OCI-M2 (cell line): ENCODE data around the gene ASTL.

Experiments
- DNase-seq: peaks from one replicate; lab custom pipeline; 2025; ENCODE audit not compliant: unreplicated experiment; lab: John Stamatoyannopoulos, UW

ASTL gene

DNA sequence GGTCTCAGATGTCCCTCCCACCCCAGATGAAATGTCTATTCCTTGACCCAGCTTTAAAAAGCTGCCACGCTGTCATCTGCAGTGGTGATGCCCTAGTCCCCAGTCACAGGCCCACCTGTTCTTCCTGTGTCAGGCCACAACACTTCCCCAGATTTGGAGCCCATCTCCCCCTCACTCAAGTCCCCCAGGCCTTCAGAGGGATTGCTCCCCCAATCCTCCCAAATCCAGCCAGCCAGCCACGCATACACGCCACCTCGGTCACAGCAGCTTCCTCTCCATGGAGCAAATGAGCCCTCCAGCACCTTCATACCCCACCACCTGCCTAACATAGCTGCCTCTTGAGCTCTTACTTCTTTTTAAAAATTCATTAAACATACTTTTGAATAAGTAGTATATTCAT lies 7.8 kb downstream of the ASTL start:
- no peak for DNase-seq

DNA sequence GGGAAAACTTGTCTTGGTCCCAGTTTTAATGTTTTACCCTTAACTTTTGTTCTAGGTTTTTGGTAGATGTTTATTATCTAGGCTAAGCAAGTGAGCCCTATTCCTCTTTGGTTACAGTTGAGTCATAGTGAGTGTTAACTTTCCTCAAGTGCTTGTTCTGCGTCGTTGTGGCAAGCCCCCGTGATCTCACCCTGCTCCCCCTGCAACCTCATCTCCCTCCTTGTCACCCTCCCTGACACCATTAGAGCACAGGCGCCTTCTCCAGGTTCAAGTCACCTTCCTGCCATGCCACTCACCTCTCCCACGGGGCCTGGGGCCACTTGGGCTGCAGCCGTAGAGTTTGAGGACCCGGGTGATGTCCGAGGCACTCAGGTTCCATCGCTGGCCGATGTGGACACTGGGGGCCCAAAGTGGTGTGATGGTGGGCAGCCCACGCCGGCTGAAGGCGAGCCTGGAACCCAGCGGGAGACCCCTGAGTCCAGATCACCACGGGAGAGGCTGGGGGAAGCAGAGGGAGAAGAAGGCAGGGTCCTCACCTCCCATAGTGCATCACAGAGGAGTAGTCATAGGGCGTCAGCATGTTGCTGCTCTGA lies 8.7 kb downstream of the ASTL start:
- DNase-seq, result no peak

DNA sequence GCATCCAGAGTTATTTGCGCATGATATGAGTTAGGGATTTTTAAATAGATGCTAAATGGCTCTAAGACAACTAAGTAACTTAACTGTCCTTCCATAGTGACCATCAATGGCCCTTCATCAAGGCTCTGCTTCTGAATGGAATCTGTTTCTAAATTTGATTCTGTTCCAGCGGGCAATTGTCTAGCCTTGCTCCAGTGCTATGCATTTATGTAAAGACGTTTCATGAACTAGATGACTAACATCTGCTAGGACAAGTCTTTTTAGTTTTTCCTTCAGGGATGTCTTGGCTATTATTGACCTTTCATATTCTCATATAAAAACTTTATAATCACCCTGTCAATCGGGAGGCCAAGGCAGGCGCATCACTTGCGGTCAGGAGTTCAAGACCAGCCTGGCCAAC lies 9.8 kb downstream of the ASTL start:
- no peak for DNase-seq

- DNase-seq, result no peak
Measured at GRCh38 chr2:96124406-96125265, 13.7 kb downstream of the ASTL start.

- no peak for DNase-seq
Measured at GRCh38 chr2:96123936-96124335, 14.4 kb downstream of the ASTL start.

GRCh38 chr2:96123290-96123689 lies 15.0 kb downstream of the ASTL start:
- no peak for DNase-seq

- no peak for DNase-seq
Measured at GRCh38 chr2:96122391-96122790, 15.9 kb downstream of the ASTL start.

DNA sequence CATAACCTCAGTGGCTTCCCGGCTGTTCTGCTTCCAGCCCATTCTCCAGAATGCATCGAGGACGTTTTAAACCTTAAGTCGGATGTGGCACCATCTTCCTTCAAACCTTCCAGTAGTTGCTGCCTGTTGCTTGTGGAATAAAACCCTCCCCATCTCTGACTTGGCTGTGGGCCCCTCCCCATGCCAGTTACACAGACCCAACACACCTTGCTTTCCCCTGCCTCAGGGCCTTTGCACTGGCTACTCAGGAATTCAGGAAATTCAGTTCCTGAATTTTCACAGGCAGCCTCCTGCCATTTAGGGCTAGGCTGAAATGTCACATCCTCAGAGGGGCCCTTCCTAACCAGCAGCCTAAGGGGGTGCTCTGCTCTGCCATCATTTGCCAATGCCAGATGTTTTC lies 16.9 kb downstream of the ASTL start:
- no peak for DNase-seq

- no peak for DNase-seq
Measured at GRCh38 chr2:96120991-96121390, 17.3 kb downstream of the ASTL start.

DNA sequence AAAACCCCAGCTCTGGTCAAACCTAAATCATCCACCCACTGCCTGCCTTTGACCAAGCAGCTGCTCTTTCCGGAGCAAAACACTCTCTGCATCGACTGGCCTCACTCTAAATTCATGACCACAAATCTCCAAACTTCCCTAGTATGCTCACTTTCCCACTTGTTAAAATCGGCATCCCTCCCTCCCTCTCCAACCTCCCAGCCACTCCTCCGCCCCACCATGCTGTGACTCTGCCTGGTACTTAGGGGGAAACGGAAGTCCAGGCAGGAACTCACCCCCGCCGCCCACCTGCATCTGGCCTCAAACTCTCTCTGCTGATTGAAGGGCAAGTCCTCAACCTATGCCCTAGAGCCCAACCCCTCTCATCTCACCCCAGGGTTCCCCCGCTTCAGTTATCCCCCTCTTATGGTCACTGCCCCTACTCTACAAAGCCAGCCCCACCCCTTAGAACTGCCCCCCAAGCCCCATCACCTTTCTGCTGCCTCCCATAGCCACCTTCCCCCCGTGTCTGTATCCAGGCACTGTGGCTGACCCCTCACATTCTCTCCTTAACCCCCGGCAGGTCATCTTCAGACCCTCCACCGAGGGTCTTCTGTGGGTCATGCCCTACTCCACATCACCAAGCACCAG lies 18.1 kb downstream of the ASTL start:
- no peak for DNase-seq

DNA sequence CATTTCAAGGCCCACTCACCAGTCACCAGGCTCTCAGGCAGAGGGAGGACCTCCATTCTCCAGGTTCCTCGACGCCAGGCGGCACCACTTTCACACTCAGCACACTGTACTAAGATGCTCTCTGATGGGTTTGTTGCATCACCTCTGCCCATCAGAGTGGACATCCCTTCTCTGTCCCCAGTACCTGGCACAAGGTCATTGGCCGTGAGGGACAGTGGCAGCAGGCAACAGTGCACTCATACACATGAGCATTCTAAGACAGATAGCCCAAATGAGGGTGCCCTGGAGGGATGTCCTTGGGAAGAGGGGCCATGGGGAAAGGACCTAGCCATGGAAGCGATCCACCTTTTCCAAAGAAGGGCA lies 18.9 kb downstream of the ASTL start:
- DNase-seq, result no peak

DNA sequence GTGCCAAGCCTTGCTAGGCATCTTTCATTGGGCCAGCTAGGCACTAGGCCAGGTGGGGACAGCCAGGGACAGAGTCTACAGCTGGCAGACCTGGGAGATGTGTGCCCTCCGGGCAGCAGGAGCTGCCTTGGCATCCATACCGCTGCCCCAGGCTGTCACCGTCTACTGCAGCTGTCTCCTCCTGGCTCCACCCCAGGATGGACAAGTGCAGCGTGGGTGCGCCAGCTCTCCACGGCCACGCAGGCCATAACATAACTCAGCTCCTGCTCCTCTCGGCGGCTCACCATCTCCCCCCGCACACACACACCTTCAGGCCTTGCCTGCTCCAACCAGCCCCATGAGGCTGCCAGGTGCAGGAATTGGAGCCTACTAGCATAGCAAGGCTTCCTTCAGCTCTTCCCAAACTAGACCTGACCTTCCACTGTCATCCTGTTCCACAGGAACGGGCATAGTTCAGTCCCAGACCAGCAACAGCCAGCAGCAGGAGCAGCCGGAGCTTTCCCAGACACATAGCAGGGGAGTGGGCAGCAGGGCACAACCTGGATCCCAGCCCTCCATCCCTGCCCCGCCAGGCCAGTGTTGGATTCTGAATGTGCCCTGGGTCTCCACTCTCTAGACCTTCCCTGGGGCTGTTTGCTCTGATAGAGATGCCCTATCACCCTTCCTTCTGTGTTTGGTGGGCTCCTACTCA lies 19.5 kb downstream of the ASTL start:
- DNase-seq, result no peak

- no peak for DNase-seq
Measured at GRCh38 chr2:96117701-96118588, 20.4 kb downstream of the ASTL start.

- peak; percentile 1 for DNase-seq
Measured at GRCh38 chr2:96116879-96117533, 21.3 kb downstream of the ASTL start.

DNA sequence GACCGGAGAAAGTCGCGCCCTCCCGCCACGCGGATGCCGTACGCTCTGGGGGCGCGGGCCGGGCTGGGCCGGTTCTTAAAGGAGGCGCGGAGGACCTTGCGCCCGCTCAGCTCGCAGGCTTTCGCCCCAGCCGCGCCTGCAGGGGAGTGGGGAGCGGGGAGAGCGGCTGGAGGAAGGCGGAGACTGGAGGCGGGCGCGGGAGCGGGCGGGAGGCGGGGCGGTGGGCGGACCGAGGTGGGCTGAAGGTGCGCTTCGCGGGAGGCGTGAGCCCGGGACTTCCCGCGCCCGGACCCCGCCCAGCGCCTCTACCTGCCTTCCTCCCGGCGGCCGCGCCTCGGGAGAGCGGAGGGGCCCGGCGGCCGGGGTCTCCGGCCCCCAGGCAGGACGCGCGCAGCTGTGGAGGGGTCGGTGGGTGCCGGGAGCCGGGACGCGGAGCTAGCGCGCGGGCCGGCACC lies 21.9 kb downstream of the ASTL start, which contains the start of gene ADRA2B:
Gene ADRA2B (minus strand): TSS at position 148 of the 455 bp plus-strand sequence. CDS start 422 bp downstream, outside the sequence.
- DNase-seq, result no peak

DNA sequence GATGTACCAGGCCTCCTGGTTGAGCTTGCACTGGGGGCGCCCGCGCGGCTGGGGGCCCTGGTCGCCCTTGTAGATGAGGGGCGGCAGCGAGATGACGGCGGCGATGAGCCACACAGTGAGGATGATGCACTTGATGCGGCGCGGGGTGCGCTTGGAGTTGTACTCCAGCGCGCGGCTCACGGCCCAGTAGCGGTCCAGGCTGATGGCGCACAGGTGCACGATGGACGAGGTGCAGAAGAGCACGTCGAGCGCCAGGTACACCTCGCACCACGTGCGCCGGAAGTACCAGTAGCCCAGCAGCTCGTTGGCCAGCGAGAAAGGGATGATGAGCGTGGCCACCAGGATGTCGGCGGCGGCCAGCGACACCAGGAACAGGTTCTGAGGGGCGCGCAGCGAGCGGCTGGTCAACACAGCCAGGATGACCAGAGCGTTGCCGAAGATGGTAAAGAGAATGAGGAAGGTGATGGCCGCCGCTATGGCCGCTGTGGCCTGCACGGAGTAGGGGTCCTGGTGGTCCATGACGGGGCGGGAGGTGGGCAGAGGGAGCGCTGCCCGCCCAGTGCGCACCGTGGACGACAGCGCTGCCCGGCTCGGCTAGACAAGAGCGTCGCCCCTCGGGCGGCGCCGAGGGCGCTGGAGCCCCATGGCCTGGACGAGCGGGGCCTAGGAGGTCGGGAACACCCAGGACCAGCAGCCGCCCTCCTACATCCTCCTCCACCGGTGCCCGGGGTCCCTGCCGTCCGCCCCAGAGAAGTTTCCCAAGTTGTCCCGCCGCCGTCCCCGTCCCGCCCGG lies 22.5 kb downstream of the ASTL start:
- DNase-seq, result no peak

DNA sequence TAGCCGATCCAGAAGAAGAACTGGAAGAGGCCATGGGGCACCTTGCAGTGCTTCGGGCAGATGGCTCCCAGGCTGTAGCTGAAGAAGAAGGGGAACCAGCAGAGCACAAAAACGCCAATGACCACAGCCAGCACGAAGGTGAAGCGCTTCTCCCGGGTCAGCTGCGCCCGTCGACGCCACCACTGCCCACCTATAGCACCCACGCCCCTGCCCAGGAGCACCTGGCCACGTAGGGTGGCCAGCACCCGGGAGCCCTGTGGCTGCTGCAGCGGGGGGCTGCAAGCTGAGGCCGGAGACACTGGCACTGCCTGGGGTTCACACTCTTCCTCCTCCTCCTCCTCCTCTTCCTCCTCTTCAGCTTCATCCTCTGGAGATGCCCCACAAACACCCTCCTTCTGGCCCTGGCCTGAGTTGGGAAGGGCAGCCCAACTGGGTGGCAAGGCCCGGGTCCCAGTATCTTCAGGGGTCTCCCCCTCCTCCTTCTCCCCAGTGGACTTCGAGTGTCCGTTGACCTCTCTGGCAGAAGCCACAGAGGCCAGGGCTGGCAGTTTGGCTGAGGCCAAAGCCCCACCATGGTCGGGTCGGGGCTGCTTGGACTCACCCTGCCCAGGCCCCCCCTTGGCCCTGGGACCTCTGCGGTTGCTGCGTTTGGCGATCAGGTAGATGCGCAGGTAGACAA lies 23.3 kb downstream of the ASTL start:
- no peak for DNase-seq

DNA sequence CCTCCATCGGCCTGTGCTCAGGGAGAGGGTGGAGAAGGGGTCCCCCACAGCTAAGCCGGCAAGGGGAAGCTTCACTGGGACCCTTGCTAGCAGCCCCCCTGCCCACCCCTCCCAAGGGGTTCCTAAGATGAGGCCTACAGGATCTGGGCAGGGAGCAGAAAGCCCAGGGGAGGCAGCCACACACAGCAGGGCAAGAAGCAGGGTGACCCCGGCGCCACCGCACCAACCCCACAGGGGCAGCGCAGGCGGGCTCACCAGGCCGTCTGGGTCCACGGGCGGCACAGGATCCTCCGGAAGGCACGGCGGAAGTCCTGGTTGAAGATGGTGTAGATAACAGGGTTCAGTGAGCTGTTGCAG lies 23.8 kb downstream of the ASTL start:
- DNase-seq, result no peak

DNA sequence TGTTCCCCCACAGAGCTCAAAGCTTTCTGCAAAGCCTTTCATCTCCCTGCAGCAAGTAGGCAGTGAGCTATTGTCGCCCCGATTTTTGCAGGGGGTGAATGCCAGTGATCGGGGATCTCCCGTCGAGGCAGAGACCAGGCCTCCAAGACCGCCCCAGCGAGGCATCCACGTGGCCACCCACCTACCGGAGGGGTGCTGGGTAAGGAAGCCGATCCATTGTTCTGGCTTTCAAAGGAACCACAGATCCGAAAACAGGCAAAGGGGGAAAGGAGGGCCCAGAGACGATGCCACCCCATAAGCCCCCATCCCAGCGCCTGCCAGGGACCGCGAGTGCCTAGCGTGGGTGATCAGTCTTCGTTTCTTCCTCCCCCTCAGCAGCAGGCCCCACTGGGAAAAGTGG lies 24.4 kb downstream of the ASTL start:
- DNase-seq, result no peak
